ENCODE data around the gene NFKBIZ. TPM values are rescaled to one million over a fixed set of nuclear protein-coding genes. Genes with fewer than 3 reads are reported as not detected.
"Not testable (repeated sequence)": the region's sequence is repeated elsewhere in the genome, so short reads cannot be mapped to it uniquely, and the experiment has no call there.

NFKBIZ gene
- total RNA-seq, 1 donor from 2014 or later = 76.4 TPM

- Histone ChIP-seq H3K4me3 (ENCODE audit: low read depth, low read length) (no peak overlapping the region), H3K36me3 (ENCODE audit: control insufficient read depth, insufficient read depth, low read length) (no peaks in the 10 kb centered on the region), H3K27me3 (ENCODE audit: control insufficient read depth, insufficient read depth, low read length) (no peaks in the 10 kb centered on the region)
- TF ChIP-seq CTCF (IDR thresholded peaks at IDR 0.05; ENCODE audit: insufficient read depth, low read length, poor library complexity, severe bottlenecking) = no peak
- DNase-seq (ENCODE audit: low read depth) = no peak
Observed at GRCh38 chr3:101898752-101899169, 49.4 kb downstream of the NFKBIZ start.

GRCh38 chr3:101900316-101900715 lies 51.0 kb downstream of the NFKBIZ start:
- H3K4me3 ChIP-seq (ENCODE audit: low read depth, low read length) = no peak overlapping the region
- no peaks in the 10 kb centered on the region for H3K36me3 ChIP-seq (ENCODE audit: control insufficient read depth, insufficient read depth, low read length)
- DNase-seq (ENCODE audit: low read depth) = no peak
- no peak for TF ChIP-seq CTCF (IDR thresholded peaks at IDR 0.05; ENCODE audit: insufficient read depth, low read length, poor library complexity, severe bottlenecking)
- no peaks in the 10 kb centered on the region for H3K27me3 ChIP-seq (ENCODE audit: control insufficient read depth, insufficient read depth, low read length)

DNA sequence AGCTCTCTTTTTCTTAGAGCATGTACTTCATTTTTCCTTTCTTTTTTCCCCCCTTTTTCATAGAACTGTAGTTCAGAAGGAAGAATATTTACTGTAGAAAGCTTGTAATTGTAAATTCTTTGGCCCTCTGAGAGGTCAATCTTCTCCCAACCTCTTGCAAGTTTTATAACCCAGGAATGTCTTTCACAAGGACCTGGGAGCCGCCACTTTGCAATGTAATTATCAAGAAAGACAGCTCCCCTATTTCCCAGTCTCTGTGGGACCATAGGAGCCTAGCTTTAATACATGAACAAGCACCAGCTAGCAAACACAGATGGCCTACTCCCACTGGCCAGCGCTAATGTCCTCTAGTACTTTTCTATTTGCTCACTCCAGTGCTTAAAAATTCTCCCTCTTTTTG lies 51.4 kb downstream of the NFKBIZ start:
- no peak for DNase-seq (ENCODE audit: low read depth)
- no peaks in the 10 kb centered on the region for H3K36me3 ChIP-seq (ENCODE audit: control insufficient read depth, insufficient read depth, low read length)
- H3K4me3 ChIP-seq (ENCODE audit: low read depth, low read length) = no peak overlapping the region
- TF ChIP-seq CTCF (IDR thresholded peaks at IDR 0.05; ENCODE audit: insufficient read depth, low read length, poor library complexity, severe bottlenecking) = no peak
- H3K27me3 ChIP-seq (ENCODE audit: control insufficient read depth, insufficient read depth, low read length) = no peaks in the 10 kb centered on the region

DNA sequence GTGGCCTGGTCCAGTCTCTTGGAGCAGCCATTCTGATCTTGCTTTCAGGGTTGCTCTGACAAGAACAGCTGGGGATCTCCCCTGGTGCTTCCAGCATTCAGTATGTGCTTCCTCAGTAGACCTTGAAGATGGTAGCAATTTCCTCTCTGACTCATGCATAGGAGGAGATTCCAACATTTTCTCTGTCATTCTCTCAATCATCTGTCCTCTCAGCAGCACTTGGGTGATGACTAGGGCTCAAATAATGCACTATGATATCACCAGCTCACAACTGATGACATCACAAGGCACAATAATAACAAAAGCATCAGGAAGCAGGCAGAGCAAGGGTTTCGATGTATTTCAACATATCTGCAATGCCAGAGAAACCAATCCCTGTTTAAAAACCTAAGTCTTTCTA lies 52.7 kb downstream of the NFKBIZ start:
- DNase-seq (ENCODE audit: low read depth) = peak; percentile 97
- Histone ChIP-seq H3K36me3 (ENCODE audit: control insufficient read depth, insufficient read depth, low read length) (no peaks in the 10 kb centered on the region), H3K4me3 (ENCODE audit: low read depth, low read length) (no peak overlapping the region), H3K27me3 (ENCODE audit: control insufficient read depth, insufficient read depth, low read length) (no peaks in the 10 kb centered on the region)
- no peak for TF ChIP-seq CTCF (IDR thresholded peaks at IDR 0.05; ENCODE audit: insufficient read depth, low read length, poor library complexity, severe bottlenecking)

- no peaks in the 10 kb centered on the region for H3K36me3 ChIP-seq (ENCODE audit: control insufficient read depth, insufficient read depth, low read length)
- DNase-seq (ENCODE audit: low read depth) = no peak
Observed at GRCh38 chr3:101903451-101903871, 54.1 kb downstream of the NFKBIZ start.

GRCh38 chr3:101905573-101905972 lies 56.3 kb downstream of the NFKBIZ start:
- not testable (repeated sequence) for DNase-seq (ENCODE audit: low read depth); H3K4me3 ChIP-seq (ENCODE audit: low read depth, low read length); H3K27me3 ChIP-seq (ENCODE audit: control insufficient read depth, insufficient read depth, low read length); H3K36me3 ChIP-seq (ENCODE audit: control insufficient read depth, insufficient read depth, low read length)

More at GRCh38 chr3:101903451-101903871, 54.1 kb downstream of the NFKBIZ start:
- Histone ChIP-seq H3K4me3 (ENCODE audit: low read depth, low read length) (no peak overlapping the region), H3K27me3 (ENCODE audit: control insufficient read depth, insufficient read depth, low read length) (no peaks in the 10 kb centered on the region)
- TF ChIP-seq CTCF (IDR thresholded peaks at IDR 0.05; ENCODE audit: insufficient read depth, low read length, poor library complexity, severe bottlenecking) = no peak

Other genes with a start within 250 kb of the NFKBIZ start
- 16.9 and 18.3 TPM in 2 replicates for gene ZBTB11, start 172.4 kb upstream of the NFKBIZ start, total RNA-seq
- 1,361 and 1,576 TPM in 2 replicates for gene RPL24, start 162.8 kb upstream of the NFKBIZ start, total RNA-seq
- gene CEP97, start 124.9 kb upstream of the NFKBIZ start, total RNA-seq = 7.5 and 9.7 TPM in 2 replicates
- gene NXPE3, start 70.3 kb upstream of the NFKBIZ start, total RNA-seq = 13.6 and 16.9 TPM in 2 replicates